Measurements from ENCODE around the gene SOX13. TPM values are rescaled to one million over a fixed set of nuclear protein-coding genes. Genes with fewer than 3 reads are reported as not detected.

The SOX13 gene
- total and polyA plus RNA-seq, 10 of the 15 experiments (the other 5 are each of a cell fraction or from before 2014, with no cell fraction given): 0.04 to 0.31 (median 0.11) TPM; not detected in 7

DNA sequence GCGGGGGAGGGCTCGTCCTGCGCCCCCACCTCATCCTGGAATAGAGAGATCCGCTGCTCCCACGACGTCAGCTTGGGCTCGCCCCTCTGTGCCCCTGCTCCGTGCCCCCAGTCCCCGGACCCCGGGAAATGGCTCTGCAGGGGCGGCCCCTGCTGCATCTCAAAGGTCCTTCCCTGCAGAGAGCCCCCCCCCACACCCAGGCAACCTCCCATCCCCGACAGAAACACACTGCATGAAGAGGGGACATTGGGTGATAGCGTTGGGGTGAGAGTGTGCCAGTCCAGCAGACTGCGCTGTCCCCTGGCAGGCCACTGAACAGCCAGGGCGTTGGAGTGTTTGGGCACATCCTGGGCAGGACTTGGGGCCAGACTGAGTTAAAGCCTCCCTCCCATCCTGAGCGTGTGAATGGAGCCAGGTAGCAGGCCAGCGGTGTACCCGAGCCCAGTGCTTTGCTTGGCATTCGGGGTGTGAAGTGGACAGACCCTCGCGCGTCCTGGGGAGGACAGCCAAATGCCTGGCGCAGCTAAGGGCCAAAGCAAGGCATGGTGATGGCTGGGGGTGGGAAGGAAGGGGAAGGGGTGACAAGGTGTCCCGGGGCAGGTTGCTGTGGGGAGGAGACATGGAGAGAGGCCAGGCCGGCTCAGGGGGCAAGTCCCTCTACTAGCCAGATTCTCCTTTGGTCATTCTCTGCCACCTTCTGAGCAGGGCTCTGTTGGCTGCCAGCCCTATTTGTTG is 79.6 kb downstream of the SOX13 start (continued):
- TF ChIP-seq, protein P1, sequence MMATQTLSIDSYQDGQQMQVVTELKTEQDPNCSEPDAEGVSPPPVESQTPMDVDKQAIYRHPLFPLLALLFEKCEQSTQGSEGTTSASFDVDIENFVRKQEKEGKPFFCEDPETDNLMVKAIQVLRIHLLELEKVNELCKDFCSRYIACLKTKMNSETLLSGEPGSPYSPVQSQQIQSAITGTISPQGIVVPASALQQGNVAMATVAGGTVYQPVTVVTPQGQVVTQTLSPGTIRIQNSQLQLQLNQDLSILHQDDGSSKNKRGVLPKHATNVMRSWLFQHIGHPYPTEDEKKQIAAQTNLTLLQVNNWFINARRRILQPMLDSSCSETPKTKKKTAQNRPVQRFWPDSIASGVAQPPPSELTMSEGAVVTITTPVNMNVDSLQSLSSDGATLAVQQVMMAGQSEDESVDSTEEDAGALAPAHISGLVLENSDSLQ (IDR thresholded peaks at IDR 0.05): no peak
- no peak for TF ChIP-seq HDGF (IDR thresholded peaks at IDR 0.05)
- TF ChIP-seq TBL1XR1 (IDR thresholded peaks at IDR 0.05; ENCODE audit: low read depth, low read length): no peak
- no peak for TF ChIP-seq RELA (IDR thresholded peaks at IDR 0.05; ENCODE audit: borderline replicate concordance, partially characterized antibody)
- TF ChIP-seq RAD21 (IDR thresholded peaks at IDR 0.05; ENCODE audit: insufficient read depth, low read depth, low read length): no peak

DNA sequence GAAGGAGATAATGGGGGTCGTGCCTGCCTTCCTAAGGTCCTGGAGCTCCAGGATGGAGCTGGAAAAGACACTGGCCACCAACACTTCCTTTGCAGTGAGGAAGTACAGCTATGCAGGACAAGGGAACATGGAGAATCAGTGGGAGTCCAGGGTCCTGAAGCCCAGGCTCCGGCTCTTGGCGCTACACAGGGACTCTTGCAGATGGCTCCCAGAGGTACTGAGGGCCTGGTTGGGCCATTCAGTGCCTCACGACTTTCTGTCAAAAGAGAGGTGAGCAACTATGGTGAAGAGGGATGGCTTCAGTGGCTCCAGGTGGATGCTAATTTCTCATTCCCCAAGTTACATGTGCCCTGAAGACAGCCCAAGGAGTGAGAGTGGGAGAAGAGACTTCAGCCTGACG is 80.8 kb downstream of the SOX13 start:
- ATAC-seq (no peak), FAIRE-seq (no peak), DNase-seq (ENCODE audit: low read depth, low spot score) (no peak)
- H3K27me3 ChIP-seq (replicated peaks in 1 of 2; ENCODE audit: control insufficient read depth in 2 of 2, insufficient read depth in 2 of 2, low read length in 1 of 2): peaks cover 3 to 5% of the 10 kb centered on the region in 2 experiments; a peak in 3 of 4 replicates
- H3K79me2 ChIP-seq (ENCODE audit: control insufficient read depth, insufficient read depth, low read length): no peaks in the 10 kb centered on the region
- BruUV-seq (replicated peaks): no TSS peak
- H3K4me1 ChIP-seq (ENCODE audit: control insufficient read depth, insufficient read depth, low read length): no peaks in the 10 kb centered on the region
- ChIA-PET CTCF (interaction anchor here (0.8 to 1.4 kb wide), 4 partner anchors 25 to 245 kb away, joined by 3 to 4 read pairs (median 3); no protein-coding TSS in a partner anchor), POLR2A (no interaction called here), RAD21 (ENCODE audit: unreplicated experiment) (no interaction called here), SMC1A (ENCODE audit: uncharacterized antibody, unreplicated experiment) (no interaction called here)
- intact Hi-C loops (cut with micrococcal nuclease; ENCODE audit: unreplicated experiment): no loop called here
- no peak overlapping the region for H3K4me3 ChIP-seq
- H3K9me3 ChIP-seq (replicated peaks; ENCODE audit: control insufficient read depth, insufficient read depth, low read length): no peaks in the 10 kb centered on the region
- in situ Hi-C loops (cut with MboI): no loop called here
- H2AFZ ChIP-seq (ENCODE audit: control insufficient read depth, low read depth, low read length): no peak overlapping the region
- 23% methylated on average over 5 of the region's 5 CpGs for WGBS (ENCODE audit: insufficient coverage, insufficient replicate concordance, low lambda C conversion rate, missing lambda C conversion rate)
- H4K20me1 ChIP-seq (ENCODE audit: control insufficient read depth, insufficient read depth): no peaks in the 10 kb centered on the region
- H3K9ac ChIP-seq (ENCODE audit: control insufficient read depth, insufficient read depth, low read length): no peak overlapping the region
- no peak overlapping the region for H3K27ac ChIP-seq (ENCODE audit: control insufficient read depth, insufficient read depth)
- no peaks in the 10 kb centered on the region for H3K36me3 ChIP-seq (ENCODE audit: control insufficient read depth in 2 of 2, insufficient read depth in 2 of 2, low read length in 1 of 2)
- no peak overlapping the region for H3K4me2 ChIP-seq (ENCODE audit: control insufficient read depth, insufficient read depth)
- no peak for TF ChIP-seq BCL11A (IDR thresholded peaks at IDR 0.05; ENCODE audit: low read depth, low read length)
- TF ChIP-seq NR2C2 (IDR thresholded peaks at IDR 0.05; ENCODE audit: borderline replicate concordance, control insufficient read depth, insufficient read length, low read depth): no peak
- no peak for TF ChIP-seq ATF7 (IDR thresholded peaks at IDR 0.05; ENCODE audit: low read depth)
- TF ChIP-seq, protein P2, sequence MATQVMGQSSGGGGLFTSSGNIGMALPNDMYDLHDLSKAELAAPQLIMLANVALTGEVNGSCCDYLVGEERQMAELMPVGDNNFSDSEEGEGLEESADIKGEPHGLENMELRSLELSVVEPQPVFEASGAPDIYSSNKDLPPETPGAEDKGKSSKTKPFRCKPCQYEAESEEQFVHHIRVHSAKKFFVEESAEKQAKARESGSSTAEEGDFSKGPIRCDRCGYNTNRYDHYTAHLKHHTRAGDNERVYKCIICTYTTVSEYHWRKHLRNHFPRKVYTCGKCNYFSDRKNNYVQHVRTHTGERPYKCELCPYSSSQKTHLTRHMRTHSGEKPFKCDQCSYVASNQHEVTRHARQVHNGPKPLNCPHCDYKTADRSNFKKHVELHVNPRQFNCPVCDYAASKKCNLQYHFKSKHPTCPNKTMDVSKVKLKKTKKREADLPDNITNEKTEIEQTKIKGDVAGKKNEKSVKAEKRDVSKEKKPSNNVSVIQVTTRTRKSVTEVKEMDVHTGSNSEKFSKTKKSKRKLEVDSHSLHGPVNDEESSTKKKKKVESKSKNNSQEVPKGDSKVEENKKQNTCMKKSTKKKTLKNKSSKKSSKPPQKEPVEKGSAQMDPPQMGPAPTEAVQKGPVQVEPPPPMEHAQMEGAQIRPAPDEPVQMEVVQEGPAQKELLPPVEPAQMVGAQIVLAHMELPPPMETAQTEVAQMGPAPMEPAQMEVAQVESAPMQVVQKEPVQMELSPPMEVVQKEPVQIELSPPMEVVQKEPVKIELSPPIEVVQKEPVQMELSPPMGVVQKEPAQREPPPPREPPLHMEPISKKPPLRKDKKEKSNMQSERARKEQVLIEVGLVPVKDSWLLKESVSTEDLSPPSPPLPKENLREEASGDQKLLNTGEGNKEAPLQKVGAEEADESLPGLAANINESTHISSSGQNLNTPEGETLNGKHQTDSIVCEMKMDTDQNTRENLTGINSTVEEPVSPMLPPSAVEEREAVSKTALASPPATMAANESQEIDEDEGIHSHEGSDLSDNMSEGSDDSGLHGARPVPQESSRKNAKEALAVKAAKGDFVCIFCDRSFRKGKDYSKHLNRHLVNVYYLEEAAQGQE (IDR thresholded peaks at IDR 0.05; ENCODE audit: low read depth, low read length): no peak
- no peak for TF ChIP-seq HDGF (IDR thresholded peaks at IDR 0.05)
- TF ChIP-seq GATAD2B (conservative IDR thresholded peaks at IDR 0.05; ENCODE audit: low read depth): no peak
- TF ChIP-seq EZH2 (IDR thresholded peaks at IDR 0.05; ENCODE audit: borderline replicate concordance, control insufficient read depth, low read depth, low read length): no peak
- TF ChIP-seq, protein P3, sequence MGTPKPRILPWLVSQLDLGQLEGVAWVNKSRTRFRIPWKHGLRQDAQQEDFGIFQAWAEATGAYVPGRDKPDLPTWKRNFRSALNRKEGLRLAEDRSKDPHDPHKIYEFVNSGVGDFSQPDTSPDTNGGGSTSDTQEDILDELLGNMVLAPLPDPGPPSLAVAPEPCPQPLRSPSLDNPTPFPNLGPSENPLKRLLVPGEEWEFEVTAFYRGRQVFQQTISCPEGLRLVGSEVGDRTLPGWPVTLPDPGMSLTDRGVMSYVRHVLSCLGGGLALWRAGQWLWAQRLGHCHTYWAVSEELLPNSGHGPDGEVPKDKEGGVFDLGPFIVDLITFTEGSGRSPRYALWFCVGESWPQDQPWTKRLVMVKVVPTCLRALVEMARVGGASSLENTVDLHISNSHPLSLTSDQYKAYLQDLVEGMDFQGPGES (IDR thresholded peaks at IDR 0.05): no peak
- TF ChIP-seq RUNX3 (IDR thresholded peaks at IDR 0.05; ENCODE audit: low read length): no peak
- TF ChIP-seq SRF (IDR thresholded peaks at IDR 0.05; ENCODE audit: low read depth in 2 of 2, low read length in 2 of 2): no peak
- no peak for TF ChIP-seq NFXL1 (IDR thresholded peaks at IDR 0.05; ENCODE audit: borderline replicate concordance)
- TF ChIP-seq MYC (IDR thresholded peaks at IDR 0.05; ENCODE audit: insufficient read depth, insufficient read length, insufficient replicate concordance, low read length, severe bottlenecking): no peak
- TF ChIP-seq RAD21 (IDR thresholded peaks at IDR 0.05; ENCODE audit: insufficient read depth, low read depth, low read length): no peak
- no peak for TF ChIP-seq PML (IDR thresholded peaks at IDR 0.05; ENCODE audit: low read length)
- no peak for TF ChIP-seq TAF1 (IDR thresholded peaks at IDR 0.05; ENCODE audit: borderline replicate concordance, low read depth, low read length)
